K562 (cell line): Measurements from ENCODE around the gene LIMK1. TPM values are rescaled to one million over a fixed set of nuclear protein-coding genes. Genes with fewer than 3 reads are reported as not detected.
A peak's percentile ranks its signal among the peaks of the same experiment; 100 is the strongest.

Experiments
- ATAC-seq: fragments of 200-7000 bp; cut with Tn5 transposase; 3 replicates; pipeline ENCODE4 v1.9.1; 2020; ENCODE audit warnings: moderate library complexity
- BruUV-seq: library from RNA; stranded (reverse); fragments of 400-500 nt; replicated peaks from 2 replicates; lab custom pipeline; 2021; lab: Mats Ljungman, UMichigan
- CTCF ChIA-PET: fragments of 300-600 bp; formaldehyde crosslinking; extraction: SDS; loops from one replicate; lab custom pipeline; 2021; ENCODE audit warnings: low intra/inter-chr PET ratio; lab: Yijun Ruan, JAX
- POLR2A ChIA-PET: fragments of 300-600, 350-650 bp; sonication (Branson Sonifier 250); formaldehyde crosslinking; extraction: SDS; loops from one replicate; lab custom pipeline; 2021; ENCODE audit warnings: antibody characterized with exemption, inconsistent platforms; lab: Yijun Ruan, JAX
- DNase-seq, 4 experiments: peaks; one replicate each; pipeline versions ENCODE4 v3.0.0 to v3.0.0-alpha.2; 2011 to 2018; ENCODE audit warnings: low spot score in 3 of 4, mixed read lengths in 3 of 4; ENCODE audit errors: extremely low read depth in 1 of 4
- FAIRE-seq: peaks from 2 replicates; lab custom pipeline; 2011; peaks lifted over from hg19 to GRCh38; lab: Jason Lieb, UNC
- H2AFZ ChIP-seq: 2 replicates; pipeline ENCODE4 v1.6.0; 2011; ENCODE audit warnings: low read depth, low read length, control low read depth, inconsistent platforms
- H3K27ac ChIP-seq: fragments of 200-600 bp; 3 replicates; pipeline ENCODE4 v1.8.0; 2011; ENCODE audit warnings: low read depth, mild to moderate bottlenecking, control low read depth, inconsistent platforms, low read length, moderate library complexity, mixed read lengths; ENCODE audit errors: extremely low read depth
- H3K27me3 ChIP-seq, 2 experiments: fragments of 300-600 bp in 1 of 2; 2 replicates in 1 of 2; 3 replicates in 1 of 2; pipeline versions ENCODE4 v1.6.0 to v1.8.0; 2011; ENCODE audit warnings: inconsistent platforms in 2 of 2, low read length in 2 of 2, mild to moderate bottlenecking in 1 of 2, mixed read lengths in 1 of 2, moderate library complexity in 1 of 2; ENCODE audit not compliant: control insufficient read depth in 2 of 2, insufficient read depth in 2 of 2
- H3K36me3 ChIP-seq: fragments of 300-600 bp; 3 replicates; pipeline ENCODE4 v1.8.0; 2011; ENCODE audit warnings: mild to moderate bottlenecking, low read length, inconsistent platforms; ENCODE audit not compliant: control insufficient read depth, insufficient read depth
- H3K4me1 ChIP-seq, 2 experiments: fragments of 200-600 bp in 1 of 2; replicated peaks in 1 of 2; 2 replicates in 1 of 2; 3 replicates in 1 of 2; pipeline versions ENCODE4 v1.5.1 to v1.8.0; 2011; ENCODE audit warnings: inconsistent platforms in 2 of 2, low read length in 2 of 2, mild to moderate bottlenecking in 1 of 2, mixed read lengths in 1 of 2, moderate library complexity in 1 of 2; ENCODE audit not compliant: control insufficient read depth in 2 of 2, insufficient read depth in 2 of 2
- H3K4me2 ChIP-seq: 2 replicates; pipeline ENCODE4 v1.6.1; 2011; ENCODE audit warnings: low read length, control low read depth, inconsistent platforms, mixed read lengths; ENCODE audit not compliant: insufficient read depth
- H3K4me3 ChIP-seq: fragments of 200-600 bp; sonication (generic), shearing (Covaris generic); 2 replicates; pipeline ENCODE4 v1.5.1; 2016; ENCODE audit warnings: control low read depth, inconsistent platforms
- H3K79me2 ChIP-seq: fragments of 200-600 bp; 3 replicates; pipeline ENCODE4 v1.8.0; 2011; ENCODE audit warnings: low read length, inconsistent platforms; ENCODE audit not compliant: control insufficient read depth, insufficient read depth
- H3K9ac ChIP-seq, 2 experiments: 2 replicates each; pipeline versions ENCODE4 v1.6.0 to v1.6.1; 2011; ENCODE audit warnings: low read depth in 2 of 2, low read length in 2 of 2, control low read depth in 1 of 2, inconsistent platforms in 1 of 2, mild to moderate bottlenecking in 1 of 2, mixed read lengths in 1 of 2; ENCODE audit not compliant: insufficient read depth in 1 of 2
- H3K9me1 ChIP-seq: one replicate; pipeline ENCODE4 v1.6.0; 2011; ENCODE audit warnings: inconsistent platforms, mild to moderate bottlenecking, low read length, moderate library complexity; ENCODE audit not compliant: control insufficient read depth, insufficient read depth
- H3K9me3 ChIP-seq: replicated peaks from 2 replicates; pipeline ENCODE4 v1.5.1; 2011; ENCODE audit warnings: low read depth, low read length, inconsistent platforms; ENCODE audit not compliant: control insufficient read depth, insufficient read depth
- H4K20me1 ChIP-seq: replicated peaks from 2 replicates; pipeline ENCODE4 v1.6.1; 2011; ENCODE audit warnings: low read length, inconsistent platforms, mixed read lengths; ENCODE audit not compliant: control insufficient read depth, insufficient read depth
- CBX3 ChIP-seq, 2 experiments: IDR thresholded peaks; 1 replicate in 1 of 2; 2 replicates in 1 of 2; pipeline ENCODE4 v1.6.1; 2012; ENCODE audit warnings: inconsistent platforms in 2 of 2, low read length in 2 of 2, borderline replicate concordance in 1 of 2, control low read depth in 1 of 2
- CEBPG ChIP-seq, 3 experiments: fragments of 200-800 bp in 1 of 3; sonication (Bioruptor generic) in 1 of 3; sonication (generic) in 1 of 3; formaldehyde crosslinking in 1 of 3; IDR thresholded peaks in 2 of 3; conservative IDR thresholded peaks in 1 of 3; 2 replicates each; pipeline versions ENCODE4 v1.6.1 to v1.8.0; 2016 to 2022; ENCODE audit warnings: missing compliant biosample characterization in 2 of 3, missing genetic modification characterization in 2 of 3, mild to moderate bottlenecking in 1 of 3, missing genetic modification reagents in 1 of 3
- E2F5 ChIP-seq: sonication (generic); formaldehyde crosslinking; IDR thresholded peaks from 2 replicates; pipeline ENCODE4 v1.8.0; 2022; ENCODE audit warnings: mild to moderate bottlenecking, missing genetic modification reagents
- FIP1L1 ChIP-seq: fragments of 200-400 bp; formaldehyde crosslinking; IDR thresholded peaks from 2 replicates; pipeline ENCODE4 v1.6.1; 2018; ENCODE audit warnings: mild to moderate bottlenecking, low read depth, low read length; ENCODE audit not compliant: poor library complexity, severe bottlenecking
- FOSL1 ChIP-seq: fragments of 200-800 bp; sonication (Bioruptor generic); conservative IDR thresholded peaks from 2 replicates; pipeline ENCODE4 v1.6.1; 2016; ENCODE audit warnings: missing genetic modification characterization, missing compliant biosample characterization
- KDM1A ChIP-seq, 2 experiments: fragments of 450-650 bp; IDR thresholded peaks; 2 replicates each; pipeline ENCODE4 v1.6.1; 2016; ENCODE audit warnings: mild to moderate bottlenecking in 2 of 2
- ZNF431 ChIP-seq: sonication (generic); formaldehyde crosslinking; IDR thresholded peaks from 2 replicates; pipeline ENCODE4 v1.8.0; 2022; ENCODE audit warnings: mild to moderate bottlenecking, missing genetic modification reagents
- ZNF511 ChIP-seq: sonication (generic); formaldehyde crosslinking; IDR thresholded peaks from 2 replicates; pipeline ENCODE4 v1.8.0; 2022; ENCODE audit warnings: mild to moderate bottlenecking, missing genetic modification reagents
- WGBS: fragments of 100-300 bp; shearing (Covaris generic); methylation state at CpG from one replicate; pipeline ENCODE4 v1.1.6; 2016; ENCODE audit warnings: low coverage, mixed read lengths; ENCODE audit not compliant: insufficient coverage; ENCODE audit errors: missing lambda C conversion rate; 5-methylcytosine and 5-hydroxymethylcytosine counted together
- in situ Hi-C: fragments of 300-500 bp; cut with MboI; formaldehyde crosslinking; loops from 4 replicates; pipeline ENCODE4 v1.15.0; 2018; ENCODE audit warnings: inconsistent platforms, mixed read lengths
- intact Hi-C: fragments of 100-400 bp; cut with micrococcal nuclease; formaldehyde crosslinking; loops from 2 replicates; pipeline ENCODE4 v1.14.2; 2022
- polyA plus RNA-seq, 8 experiments: library from polyadenylated mRNA; depleted of rRNA in 4 of 8; stranded (reverse) in 5 of 8; unstranded in 3 of 8; fragments of >200 nt; fragmentation: Nextera tagmentation in 2 of 8; fragmentation: Illumina TruSeq in 1 of 8; extraction: Ambion mirVana in 2 of 8; extraction: Trizol in 1 of 8; gene quantifications; 2 replicates each; pipeline versions ENCODE4 v1.2.1 to v1.2.3, GENCODE V29; 2011 to 2014; ENCODE audit warnings: inconsistent platforms in 1 of 8, missing spikeins in 1 of 8
- total RNA-seq, 7 experiments: library from RNA; depleted of rRNA in 6 of 7; stranded (reverse); fragments of >200 nt in 6 of 7; fragmentation: Illumina TruSeq in 2 of 7; extraction: Trizol in 2 of 7; gene quantifications; 2 replicates each; pipeline versions ENCODE4 v1.2.1 to v1.2.3, GENCODE V29; 2011 to 2021; ENCODE audit warnings: low replicate concordance in 1 of 7
- TF ChIP-seq, protein P1 (sequence below): fragments of 450-650 bp; IDR thresholded peaks from 2 replicates; pipeline ENCODE4 v1.6.1; 2016; ENCODE audit warnings: mild to moderate bottlenecking

Gene LIMK1
- total and polyA plus RNA-seq, 9 of the 15 experiments (the other 6 are each of a cell fraction or from before 2014, with no cell fraction given): 0.14 to 30.0 (median 15.9) TPM

GRCh38 chr7:74165867-74166593 is 82.4 kb downstream of the LIMK1 start:
- H3K79me2 ChIP-seq: no peaks in the 10 kb centered on the region
- WGBS: 92% methylated on average over 15 of the region's 15 CpGs
- H3K9me3 ChIP-seq: peaks cover 4% of the 10 kb centered on the region; the same call in 1 of the 2 replicates
- no TSS peak for BruUV-seq
- H3K27me3 ChIP-seq: no peaks in the 10 kb centered on the region
- H3K9ac ChIP-seq: peak overlapping the region in 1 of 2 experiments; percentile 55; a peak in 1 of 4 replicates
- no peaks in the 10 kb centered on the region for H3K36me3 ChIP-seq
- peak overlapping the region; percentile 93 for H2AFZ ChIP-seq
- no peak for FAIRE-seq
- in situ Hi-C loops: no loop called here
- no peak overlapping the region for H3K4me2 ChIP-seq
- ChIA-PET CTCF (no interaction called here), POLR2A (interaction anchor here (2.8 kb wide), 1 partner anchor 8 kb away, joined by 19 read pairs; the partner anchor contains the start of gene EIF4H)
- H3K27ac ChIP-seq: peak overlapping the region; percentile 61; the same call in 1 of the 3 replicates
- ATAC-seq: no peak
- H3K4me1 ChIP-seq: peaks cover 8% of the 10 kb centered on the region in 2 experiments; a peak in 4 of 5 replicates
- DNase-seq: no peak
- intact Hi-C loops: no loop called here
- no peaks in the 10 kb centered on the region for H3K9me1 ChIP-seq
- H3K4me3 ChIP-seq: no peak overlapping the region
- H4K20me1 ChIP-seq: no peaks in the 10 kb centered on the region
- TF ChIP-seq FIP1L1: no peak
- no peak for TF ChIP-seq FOSL1 (tag)
- TF ChIP-seq CEBPG (CRISPR knock-in tag; IDR thresholded peaks at IDR 0.05): no peak; the same call in 1 of the 2 replicates
- no peak for TF ChIP-seq CEBPG (tag; conservative IDR thresholded peaks at IDR 0.05 in 1 of 2, IDR thresholded peaks at IDR 0.05 in 1 of 2)
- peak in 1 of 2 experiments; percentile 56; a peak in 1 of 3 replicates for TF ChIP-seq CBX3 (IDR thresholded peaks at IDR 0.05; ENCODE audit: borderline replicate concordance in 1 of 2, low read length in 2 of 2)
- TF ChIP-seq ZNF431: peak; percentile 95
- no peak for TF ChIP-seq KDM1A (IDR thresholded peaks at IDR 0.05)
- TF ChIP-seq ZNF511 (CRISPR knock-in tag): no peak
- TF ChIP-seq, protein P1, sequence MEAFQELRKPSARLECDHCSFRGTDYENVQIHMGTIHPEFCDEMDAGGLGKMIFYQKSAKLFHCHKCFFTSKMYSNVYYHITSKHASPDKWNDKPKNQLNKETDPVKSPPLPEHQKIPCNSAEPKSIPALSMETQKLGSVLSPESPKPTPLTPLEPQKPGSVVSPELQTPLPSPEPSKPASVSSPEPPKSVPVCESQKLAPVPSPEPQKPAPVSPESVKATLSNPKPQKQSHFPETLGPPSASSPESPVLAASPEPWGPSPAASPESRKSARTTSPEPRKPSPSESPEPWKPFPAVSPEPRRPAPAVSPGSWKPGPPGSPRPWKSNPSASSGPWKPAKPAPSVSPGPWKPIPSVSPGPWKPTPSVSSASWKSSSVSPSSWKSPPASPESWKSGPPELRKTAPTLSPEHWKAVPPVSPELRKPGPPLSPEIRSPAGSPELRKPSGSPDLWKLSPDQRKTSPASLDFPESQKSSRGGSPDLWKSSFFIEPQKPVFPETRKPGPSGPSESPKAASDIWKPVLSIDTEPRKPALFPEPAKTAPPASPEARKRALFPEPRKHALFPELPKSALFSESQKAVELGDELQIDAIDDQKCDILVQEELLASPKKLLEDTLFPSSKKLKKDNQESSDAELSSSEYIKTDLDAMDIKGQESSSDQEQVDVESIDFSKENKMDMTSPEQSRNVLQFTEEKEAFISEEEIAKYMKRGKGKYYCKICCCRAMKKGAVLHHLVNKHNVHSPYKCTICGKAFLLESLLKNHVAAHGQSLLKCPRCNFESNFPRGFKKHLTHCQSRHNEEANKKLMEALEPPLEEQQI: no peak
- no peak for TF ChIP-seq E2F5 (CRISPR knock-in tag)
